HG02970 (cell line): ENCODE results near the gene CACHD1.

ENCODE experiments used
- ATAC-seq: cut with Tn5 transposase; IDR thresholded peaks from one replicate; pipeline ENCODE4 v1.9.1; 2021; ENCODE audit warnings: mild to moderate bottlenecking, moderate library complexity, moderate number of reproducible peaks; ENCODE audit not compliant: unreplicated experiment, low FRiP score

Gene CACHD1

DNA sequence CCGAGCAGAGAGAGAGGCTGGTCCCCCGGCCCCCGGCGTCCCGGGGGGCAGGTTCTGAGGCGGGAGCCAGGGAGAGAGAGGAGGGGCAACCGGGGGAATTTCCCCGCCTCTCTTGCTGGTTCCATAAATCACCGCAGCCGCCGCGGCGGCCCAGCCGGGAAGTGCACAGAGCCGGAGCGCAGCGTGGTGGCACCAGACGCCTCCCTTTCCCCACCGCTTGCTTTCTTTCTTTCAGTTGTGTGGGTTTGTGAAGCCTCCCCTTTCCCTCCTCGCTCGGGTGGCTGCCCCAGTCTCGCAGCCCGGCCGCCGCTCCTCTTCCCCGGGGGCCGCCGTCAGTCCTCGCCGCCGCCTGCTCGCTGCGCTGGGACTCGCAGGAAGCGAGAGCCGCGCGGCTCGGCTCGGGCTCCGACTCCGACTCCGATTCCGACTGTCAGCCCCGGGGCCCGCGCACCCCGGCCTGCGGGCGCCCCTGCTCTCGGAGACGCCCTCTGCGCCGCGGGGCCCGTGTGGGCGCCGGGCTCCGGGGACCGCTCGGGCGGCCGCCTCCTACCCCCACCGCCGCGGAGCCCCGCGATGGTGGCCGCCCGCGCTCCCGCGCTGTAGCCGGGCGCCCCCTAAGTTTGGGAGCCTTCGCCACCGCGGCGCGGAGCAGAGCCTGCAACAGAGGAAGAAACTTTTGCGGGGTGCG lies at the start of gene CACHD1:
CACHD1 (plus strand) TSS at position 153 of the 688 bp plus-strand sequence. CDS start 616 bp downstream, outside the sequence.
- ATAC-seq = peak; percentile 52

DNA sequence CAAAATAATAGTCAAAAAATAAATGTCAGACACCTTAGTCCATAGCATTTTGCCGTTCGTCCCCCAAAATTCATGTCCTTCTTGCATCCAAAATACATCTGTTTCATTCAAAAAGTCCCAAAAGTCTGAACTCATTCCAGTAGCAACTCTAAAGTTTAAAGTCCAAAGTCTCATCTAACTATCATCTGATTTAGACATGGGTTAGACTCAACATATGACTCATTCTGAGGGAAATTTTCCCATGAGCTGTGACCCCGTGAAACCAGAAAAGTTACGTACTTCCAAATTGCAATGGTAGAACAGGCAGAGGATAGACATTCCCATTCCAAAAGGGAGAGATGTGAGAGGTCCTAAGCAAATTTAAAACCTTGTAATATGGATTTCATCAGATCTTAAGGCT lies 48.6 kb upstream of the CACHD1 start:
- no peak for ATAC-seq

DNA sequence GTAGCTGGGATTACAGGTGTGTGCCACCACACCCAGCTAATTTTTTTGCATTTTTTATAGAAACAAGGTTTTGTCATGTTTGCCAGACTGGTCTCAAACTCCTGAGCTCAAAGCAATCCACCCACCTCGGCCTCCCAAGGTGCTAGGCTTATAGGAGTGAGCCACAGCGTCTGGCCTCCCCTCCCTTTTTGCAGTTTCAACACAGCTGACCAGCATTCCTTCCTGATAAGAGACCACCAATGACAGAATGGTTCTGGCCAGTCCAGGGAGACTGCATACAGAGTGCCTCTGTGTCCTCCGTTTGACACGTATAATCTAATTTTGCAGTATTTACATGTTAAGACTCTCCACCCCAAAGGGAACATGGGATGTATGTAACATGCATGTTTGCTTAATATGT lies 46.4 kb upstream of the CACHD1 start:
- ATAC-seq = no peak

- ATAC-seq = no peak
These were observed 45.5 kb upstream of the CACHD1 start for GRCh38 chr1:64424412-64424811.

GRCh38 chr1:64425521-64425920 lies 44.4 kb upstream of the CACHD1 start:
- ATAC-seq = no peak

DNA sequence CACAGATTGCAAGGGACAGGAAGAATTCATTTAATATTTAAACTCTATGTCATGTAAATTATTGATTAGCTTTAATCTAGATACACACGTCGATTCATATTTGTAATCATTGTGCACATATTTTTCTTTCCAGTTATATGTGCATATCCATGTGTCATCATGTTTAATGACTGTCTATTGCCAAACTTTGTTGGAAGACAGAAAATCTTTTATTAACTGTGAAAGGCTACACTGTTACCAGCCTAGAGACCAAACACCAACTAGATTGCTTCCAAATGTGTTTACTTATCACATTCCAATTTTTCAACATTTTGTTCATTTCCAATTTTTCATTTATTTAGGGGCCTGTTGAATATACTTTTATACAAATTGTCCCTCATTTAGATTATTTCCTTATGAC lies 43.2 kb upstream of the CACHD1 start:
- ATAC-seq = no peak

DNA sequence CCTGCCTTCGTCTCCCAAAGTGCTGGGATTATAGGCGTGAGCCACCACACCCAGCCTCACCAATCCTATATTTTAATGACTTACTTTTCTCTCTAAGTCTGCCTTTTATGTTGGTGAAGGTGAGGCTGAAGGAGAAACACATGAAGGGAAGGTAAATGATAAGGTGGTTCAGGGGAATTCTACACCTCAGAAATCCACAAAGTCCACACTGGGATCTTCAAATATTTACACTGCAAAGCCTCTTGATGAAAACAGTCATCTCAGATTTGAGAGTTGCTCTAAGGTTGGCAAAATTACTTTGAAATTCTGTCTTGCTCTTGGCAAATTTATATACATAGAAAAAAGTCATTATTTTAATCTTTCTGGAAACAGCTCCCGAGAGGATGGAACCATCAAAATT lies 42.0 kb upstream of the CACHD1 start:
- no peak for ATAC-seq

GRCh38 chr1:64433308-64433707 lies 36.6 kb upstream of the CACHD1 start:
- no peak for ATAC-seq

GRCh38 chr1:64433747-64434146 lies 36.2 kb upstream of the CACHD1 start:
- ATAC-seq = no peak

GRCh38 chr1:64435000-64435399 lies 34.9 kb upstream of the CACHD1 start:
- ATAC-seq = no peak

GRCh38 chr1:64437453-64437852 lies 32.5 kb upstream of the CACHD1 start:
- ATAC-seq = no peak

- ATAC-seq = no peak
These were observed 29.6 kb upstream of the CACHD1 start for GRCh38 chr1:64440183-64440826.

GRCh38 chr1:64451440-64451839 lies 18.5 kb upstream of the CACHD1 start:
- no peak for ATAC-seq

GRCh38 chr1:64453688-64454087 lies 16.2 kb upstream of the CACHD1 start:
- no peak for ATAC-seq

- no peak for ATAC-seq
These were observed 11.0 kb upstream of the CACHD1 start for GRCh38 chr1:64458915-64459314.

GRCh38 chr1:64459743-64460142 lies 10.2 kb upstream of the CACHD1 start:
- ATAC-seq = no peak

GRCh38 chr1:64466033-64466432 lies 3.9 kb upstream of the CACHD1 start:
- no peak for ATAC-seq

DNA sequence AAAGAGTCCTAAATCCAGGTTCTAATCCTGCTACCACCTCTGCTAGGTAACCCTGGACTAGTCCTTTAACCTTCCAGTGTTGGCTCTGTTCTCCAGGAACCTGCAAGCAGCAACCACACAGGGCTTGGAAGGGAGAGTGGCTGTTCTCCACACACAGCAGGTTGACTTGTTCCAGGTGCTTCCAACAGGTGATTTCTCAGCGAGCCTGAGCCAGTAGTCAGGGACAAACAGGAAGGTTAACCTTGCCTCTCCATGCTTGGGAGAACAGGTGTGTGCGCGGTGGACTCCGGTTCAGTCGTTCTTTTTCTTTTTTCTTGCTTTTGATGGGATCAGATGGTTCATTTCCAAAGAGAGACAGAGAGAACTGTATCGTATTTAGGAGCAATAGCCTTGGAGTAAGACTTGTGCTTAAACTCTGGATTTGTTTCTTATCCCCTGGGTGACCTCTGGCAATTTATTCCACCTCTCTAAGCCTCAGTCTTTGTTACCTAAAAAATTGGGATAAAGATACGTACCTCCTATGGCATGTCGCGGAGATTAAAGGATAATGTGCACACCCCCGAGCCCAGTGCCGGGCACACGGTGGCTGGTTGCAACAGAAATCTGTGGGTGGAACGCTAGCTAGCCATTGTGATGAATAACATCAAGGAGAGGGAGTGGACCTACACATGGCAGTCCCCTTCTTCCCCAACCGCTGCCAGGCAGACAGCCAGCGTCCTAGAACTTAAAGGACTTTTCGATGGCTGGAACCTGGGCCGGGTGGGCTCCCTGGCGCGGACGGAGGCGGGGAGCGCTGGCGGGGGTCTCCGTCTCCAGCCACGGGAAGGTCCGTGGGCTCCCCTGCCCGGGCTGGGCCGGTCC lies 583 bp upstream of the CACHD1 start:
- no peak for ATAC-seq

DNA sequence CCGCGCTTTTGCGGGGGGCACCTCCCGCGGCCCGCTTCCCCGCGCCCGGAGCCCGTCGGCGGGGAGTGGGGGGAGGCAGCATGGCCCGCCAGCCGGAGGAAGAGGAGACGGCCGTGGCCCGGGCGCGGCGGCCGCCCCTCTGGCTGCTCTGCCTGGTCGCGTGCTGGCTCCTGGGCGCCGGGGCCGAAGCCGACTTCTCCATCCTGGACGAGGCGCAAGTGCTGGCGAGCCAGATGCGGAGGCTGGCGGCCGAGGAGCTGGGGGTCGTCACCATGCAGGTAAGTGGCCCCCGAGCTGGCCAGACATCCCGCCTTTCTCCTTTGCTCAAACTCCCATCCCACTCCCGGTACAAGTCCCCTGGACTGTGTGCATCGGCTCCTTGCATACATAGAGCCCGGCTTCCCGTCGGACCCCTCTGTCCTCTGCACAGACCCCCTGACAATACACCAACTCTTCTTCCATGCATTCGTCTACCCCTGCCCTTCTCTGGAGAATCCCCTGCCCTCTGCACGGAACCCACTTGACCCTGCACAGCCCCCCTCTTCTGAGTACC lies 812 bp downstream of the CACHD1 start:
- peak; percentile 29 for ATAC-seq

GRCh38 chr1:64471218-64472039 lies 1.5 kb downstream of the CACHD1 start:
- ATAC-seq = no peak
